Lower leg skin (tissue), 4 donors: ENCODE measurements around the gene PXDN. TPM values are rescaled to one million over a fixed set of nuclear protein-coding genes. Genes with fewer than 3 reads are reported as not detected.

Experiments
- DNase-seq, 2 donors: peaks; one replicate each; pipeline ENCODE4 v3.0.0-alpha.2; 2019; ENCODE audit warnings: low spot score in 2 of 2
- H3K4me3 ChIP-seq: fragments of 200-600 bp; sonication (generic); 2 replicates; pipeline ENCODE4 v1.5.1; 2017; ENCODE audit warnings: mild to moderate bottlenecking, low read depth; ENCODE audit not compliant: poor library complexity, severe bottlenecking
- CTCF ChIP-seq, 3 donors: fragments of 450-650 bp; IDR thresholded peaks; one replicate each; pipeline ENCODE4 v1.5.1; 2016; ENCODE audit warnings: antibody characterized with exemption in 3 of 3, mild to moderate bottlenecking in 3 of 3, moderate library complexity in 2 of 3
- POLR2A ChIP-seq, 2 donors: fragments of 450-650 bp; IDR thresholded peaks; one replicate each; pipeline ENCODE4 v1.6.1; 2016 to 2017; ENCODE audit warnings: antibody characterized with exemption in 2 of 2, mild to moderate bottlenecking in 1 of 2, moderate library complexity in 1 of 2
- whole genome bisulfite sequencing, 2 donors: methylation state at CpG; one replicate each; pipeline ENCODE4 v1.1.5; 2018; 5-methylcytosine and 5-hydroxymethylcytosine counted together
- intact Hi-C: fragments of 100-400 bp; cut with DNase I; formaldehyde crosslinking; loops from one replicate; pipeline ENCODE4 v1.15.0; 2023; ENCODE audit warnings: low total_unique reads
- total RNA-seq, 4 donors: library from RNA; depleted of rRNA; stranded (reverse); fragments of >200 nt; gene quantifications; one replicate each; pipeline ENCODE4 v1.1.0, GENCODE V29; 2016

PXDN gene
- total RNA-seq, 4 donors from 2014 or later, result 4.7 to 13.7 (median 7.0) TPM

GRCh38 chr2:1634681-1635341 lies 109.5 kb downstream of the PXDN start:
- 92 to 98% methylated on average over 12 of the region's 12 CpGs for WGBS, 2 donors
- intact Hi-C loops, result no loop called here
- DNase-seq, result peak in 1 of 2 donors; percentile 79
- H3K4me3 ChIP-seq, result no peak overlapping the region
- TF ChIP-seq POLR2A (IDR thresholded peaks at IDR 0.05), result no peak
- TF ChIP-seq CTCF (IDR thresholded peaks at IDR 0.05), result no peak

GRCh38 chr2:1633936-1634587 lies 110.3 kb downstream of the PXDN start:
- no peak for TF ChIP-seq CTCF (IDR thresholded peaks at IDR 0.05)
- no peak overlapping the region for H3K4me3 ChIP-seq
- DNase-seq, result peak in 1 of 2 donors; percentile 80
- WGBS, 2 donors, result 89 to 92% methylated on average over 18 of the region's 18 CpGs
- intact Hi-C loops, result no loop called here

- no peak for TF ChIP-seq CTCF (IDR thresholded peaks at IDR 0.05)
- no peak for TF ChIP-seq POLR2A (IDR thresholded peaks at IDR 0.05)
- H3K4me3 ChIP-seq, result no peak overlapping the region
- 95 to 97% methylated on average over 17 of the region's 17 CpGs for WGBS, 2 donors
- intact Hi-C loops, result no loop called here
- peak in 1 of 2 donors; percentile 46 for DNase-seq
Observed at GRCh38 chr2:1633092-1633671, 111.1 kb downstream of the PXDN start.

GRCh38 chr2:1632510-1632909 lies 111.8 kb downstream of the PXDN start:
- WGBS, 2 donors, result 81 to 83% methylated on average over 12 to 13 of the region's 13 CpGs
- no peak for TF ChIP-seq POLR2A (IDR thresholded peaks at IDR 0.05)
- TF ChIP-seq CTCF (IDR thresholded peaks at IDR 0.05), result no peak
- no peak overlapping the region for H3K4me3 ChIP-seq
- intact Hi-C loops, result no loop called here
- DNase-seq, result peak in 1 of 2 donors; percentile 63

- no peak overlapping the region for H3K4me3 ChIP-seq
- TF ChIP-seq CTCF (IDR thresholded peaks at IDR 0.05), result no peak
- TF ChIP-seq POLR2A (IDR thresholded peaks at IDR 0.05), result no peak
- peak in 1 of 2 donors; percentile 62 for DNase-seq
- intact Hi-C loops, result no loop called here
- WGBS, 2 donors, result 71 to 76% methylated on average over 7 of the region's 7 CpGs
Observed at GRCh38 chr2:1632002-1632348, 112.3 kb downstream of the PXDN start.
